Measurements from ENCODE around the gene PUS7. TPM values are rescaled to one million over a fixed set of nuclear protein-coding genes. Genes with fewer than 3 reads are reported as not detected.

The PUS7 gene
- total and polyA plus RNA-seq, 4 donors, result 3.4 to 17.2 (median 5.0) TPM

GRCh38 chr7:105532709-105533460, 10.8 kb upstream of the PUS7 start:
- Histone ChIP-seq H3K4me3 (ENCODE audit: low read depth in 1 of 3, low read length in 3 of 3) (peak overlapping the region; percentile 87 to 96 (median 94)), H3K27ac (ENCODE audit: low read depth in 1 of 2, low read length in 2 of 2) (peak overlapping the region; percentile 80 to 83), H3K4me1 (ENCODE audit: control insufficient read depth in 4 of 4, insufficient read depth in 4 of 4, low read length in 3 of 4) (peaks cover 0 to 17% (median 15%) of the 10 kb centered on the region in 4 donors), H3K9me3 (ENCODE audit: control insufficient read depth in 4 of 4, low read length in 3 of 4) (no peaks in the 10 kb centered on the region), H3K9ac (ENCODE audit: low read depth in 1 of 2, low read length in 2 of 2) (peak overlapping the region; percentile 79 to 85), H3K36me3 (ENCODE audit: control insufficient read depth in 4 of 4, insufficient read depth in 3 of 4, low read depth in 1 of 4, low read length in 3 of 4) (peaks cover 2 to 7% (median 4%) of the 10 kb centered on the region in 4 donors), H3K27me3 (ENCODE audit: control insufficient read depth in 4 of 4, insufficient read depth in 4 of 4, low read length in 3 of 4) (no peaks in the 10 kb centered on the region)
- DNase-seq (ENCODE audit: low spot score), result no peak
- no peak for TF ChIP-seq REST (IDR thresholded peaks at IDR 0.05)
- no peak for TF ChIP-seq NR2F2 (IDR thresholded peaks at IDR 0.05)
- no peak for TF ChIP-seq HNF4A (conservative IDR thresholded peaks at IDR 0.05)
- WGBS, result 39% methylated on average over 12 of the region's 12 CpGs

- peak within 1 kb of the TSS; percentile 87 to 96 (median 94) for H3K4me3 ChIP-seq (ENCODE audit: low read depth in 1 of 3, low read length in 3 of 3)
- peak; percentile 92 for DNase-seq (ENCODE audit: low spot score)
Observed at GRCh38 chr7:105531792-105532671, 10.0 kb upstream of the PUS7 start, which contains the start of gene RINT1. TSS of gene RINT1 (plus strand) at chr7:105532201. CDS start at chr7:105532316, 115 bp downstream.

More at GRCh38 chr7:105531792-105532671, 10.0 kb upstream of the PUS7 start, which contains the start of gene RINT1:
- Histone ChIP-seq H3K27me3 (ENCODE audit: control insufficient read depth in 4 of 4, insufficient read depth in 4 of 4, low read length in 3 of 4) (no peaks in the 10 kb centered on the region), H3K27ac (ENCODE audit: low read depth in 1 of 2, low read length in 2 of 2) (peak within 1 kb of the TSS; percentile 80 to 83), H3K36me3 (ENCODE audit: control insufficient read depth in 4 of 4, insufficient read depth in 3 of 4, low read depth in 1 of 4, low read length in 3 of 4) (peaks cover 0 to 2% (median under 1%) of the 10 kb centered on the region in 4 donors), H3K9ac (ENCODE audit: low read depth in 1 of 2, low read length in 2 of 2) (peak within 1 kb of the TSS; percentile 79 to 85), H3K4me1 (ENCODE audit: control insufficient read depth in 4 of 4, insufficient read depth in 4 of 4, low read length in 3 of 4) (peaks cover 0 to 17% (median 15%) of the 10 kb centered on the region in 4 donors), H3K9me3 (ENCODE audit: control insufficient read depth in 4 of 4, low read length in 3 of 4) (no peaks in the 10 kb centered on the region)
- 2% methylated on average over 42 of the region's 42 CpGs for WGBS
- TF ChIP-seq ZBTB33 (IDR thresholded peaks at IDR 0.05) (no peak), ATF3 (IDR thresholded peaks at IDR 0.05) (no peak), SP1 (IDR thresholded peaks at IDR 0.05) (peak; percentile 61), FOXA2 (IDR thresholded peaks at IDR 0.05) (no peak), FOXA1 (IDR thresholded peaks at IDR 0.05) (no peak), NR2F2 (IDR thresholded peaks at IDR 0.05) (no peak), HNF4G (IDR thresholded peaks at IDR 0.05) (no peak), MAX (IDR thresholded peaks at IDR 0.05) (peak; percentile 46), RXRA (IDR thresholded peaks at IDR 0.05) (peak in 1 of 2 donors; percentile 61), HNF4A (conservative IDR thresholded peaks at IDR 0.05) (peak in 1 of 2 donors; percentile 63), EGR1 (IDR thresholded peaks at IDR 0.05; ENCODE audit: low read depth in 2 of 2) (no peak), REST (IDR thresholded peaks at IDR 0.05) (peak; percentile 73), JUND (IDR thresholded peaks at IDR 0.05) (peak in 1 of 2 donors; percentile 31), GABPA (IDR thresholded peaks at IDR 0.05 in 1 of 2, conservative IDR thresholded peaks at IDR 0.05 in 1 of 2) (peak; percentile 25 to 85), RAD21 (IDR thresholded peaks at IDR 0.05) (peak; percentile 40 to 62), YY1 (IDR thresholded peaks at IDR 0.05) (peak; percentile 80), TAF1 (conservative IDR thresholded peaks at IDR 0.05) (peak; percentile 98), CTCF (IDR thresholded peaks at IDR 0.05; ENCODE audit: low read depth, low read length, missing input control) (peak; percentile 62)

Data from liver (tissue), 9 donors.